Hypothalamus (tissue), 51 donors: ENCODE measurements around the gene GJA10.
"Not testable (repeated sequence)": the region's sequence is repeated elsewhere in the genome, so short reads cannot be mapped to it uniquely, and the experiment has no call there.

Experiments used
- DNase-seq, 51 donors: peaks; one replicate each; lab custom pipeline; 2025; lab: John Stamatoyannopoulos, UW

GJA10 gene

GRCh38 chr6:89894169-89894568 lies at the start of gene GJA10:
Gene GJA10 (plus strand): TSS chr6:89894469. CDS start chr6:89894469, 0 bp downstream.
- DNase-seq: no peak

DNA sequence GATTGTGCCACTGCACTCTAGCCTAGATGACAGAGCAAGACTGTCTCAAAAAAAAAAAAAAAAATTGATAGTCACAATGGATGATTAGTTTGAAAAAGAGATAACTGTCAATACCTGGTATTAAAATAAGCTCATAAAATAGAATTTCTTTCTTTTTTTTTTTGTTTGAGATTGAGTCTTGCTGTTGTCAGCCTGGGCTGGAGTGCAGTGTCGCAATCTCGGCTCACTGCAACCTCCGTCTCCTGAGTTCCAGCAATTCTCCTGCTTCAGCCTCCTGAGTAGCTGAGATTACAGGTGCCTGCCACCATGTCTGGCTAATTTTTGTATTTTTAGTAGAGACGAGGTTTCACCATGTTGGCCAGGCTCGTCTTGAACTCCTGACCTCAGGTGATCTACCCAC lies 46.8 kb upstream of the GJA10 start:
- DNase-seq: not testable (repeated sequence)

DNA sequence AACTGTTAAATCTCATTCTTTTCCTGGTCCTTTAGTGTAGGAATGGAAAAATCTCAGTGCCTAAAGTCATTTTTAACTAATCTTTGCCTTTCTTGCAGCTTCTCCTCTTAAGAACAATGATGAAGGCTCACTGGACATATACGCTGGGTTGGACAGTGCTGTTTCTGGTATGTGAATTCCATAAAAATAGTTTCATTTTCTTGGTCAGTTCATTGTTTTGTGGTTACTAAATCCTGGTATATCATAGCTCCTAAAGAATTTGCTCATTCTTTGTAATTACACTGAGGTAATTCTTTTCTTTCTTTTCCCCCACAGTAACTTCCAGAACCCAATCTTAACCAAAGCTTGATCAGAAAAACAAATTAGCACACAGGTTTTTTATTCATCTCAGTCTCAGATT lies 41.2 kb upstream of the GJA10 start:
- no peak for DNase-seq

- no peak for DNase-seq
These were observed 36.2 kb upstream of the GJA10 start for GRCh38 chr6:89858041-89858440.

- no peak for DNase-seq
These were observed 34.5 kb upstream of the GJA10 start for GRCh38 chr6:89859744-89860143.

DNA sequence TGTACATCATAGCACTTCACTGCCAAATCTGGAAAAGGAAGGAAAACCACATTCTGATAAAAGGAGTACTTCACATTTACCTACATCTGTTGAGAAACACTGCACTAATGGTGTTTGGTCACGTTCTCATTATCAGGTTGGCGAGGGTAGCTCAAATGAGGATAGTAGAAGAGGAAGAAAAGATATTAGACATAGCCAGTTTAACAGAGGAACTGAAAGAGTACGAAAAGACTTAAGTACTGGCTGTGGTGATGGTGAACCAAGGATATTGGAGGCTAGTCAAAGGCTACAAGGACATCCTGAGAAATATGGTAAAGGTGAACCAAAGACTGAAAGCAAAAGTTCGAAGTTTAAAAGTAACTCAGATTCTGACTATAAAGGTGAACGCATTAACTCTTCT lies 32.0 kb upstream of the GJA10 start:
- DNase-seq: no peak

GRCh38 chr6:89862698-89863097 lies 31.6 kb upstream of the GJA10 start:
- no peak for DNase-seq

DNA sequence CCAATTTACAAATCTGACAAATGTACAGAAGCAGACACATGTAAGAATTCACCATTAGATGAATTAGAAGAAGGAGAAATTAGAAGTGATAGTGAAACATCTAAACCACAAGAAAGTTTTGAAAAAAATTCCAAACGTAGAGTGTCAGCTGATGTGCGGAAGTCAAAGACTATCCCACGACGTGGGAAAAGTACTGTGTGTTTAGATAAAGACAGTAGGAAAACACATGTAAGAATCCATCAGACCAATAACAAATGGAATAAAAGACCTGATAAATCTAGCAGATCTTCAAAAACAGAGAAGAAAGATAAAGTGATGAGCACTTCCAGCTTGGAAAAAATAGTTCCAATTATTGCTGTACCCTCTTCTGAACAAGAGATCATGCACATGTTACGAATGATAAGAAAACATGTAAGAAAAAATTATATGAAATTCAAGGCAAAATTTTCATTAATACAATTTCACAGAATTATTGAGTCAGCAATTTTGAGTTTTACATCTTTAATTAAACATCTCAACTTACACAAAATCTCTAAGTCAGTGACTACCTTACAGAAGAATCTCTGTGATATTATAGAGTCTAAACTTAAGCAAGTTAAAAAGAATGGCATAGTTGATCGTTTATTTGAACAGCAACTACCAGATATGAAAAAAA lies 28.1 kb upstream of the GJA10 start:
- no peak for DNase-seq

GRCh38 chr6:89873721-89874120 lies 20.5 kb upstream of the GJA10 start:
- no peak for DNase-seq

- no peak for DNase-seq
These were observed 19.8 kb upstream of the GJA10 start for GRCh38 chr6:89874438-89874837.

GRCh38 chr6:89886378-89887120 lies 7.7 kb upstream of the GJA10 start:
- no peak for DNase-seq

DNA sequence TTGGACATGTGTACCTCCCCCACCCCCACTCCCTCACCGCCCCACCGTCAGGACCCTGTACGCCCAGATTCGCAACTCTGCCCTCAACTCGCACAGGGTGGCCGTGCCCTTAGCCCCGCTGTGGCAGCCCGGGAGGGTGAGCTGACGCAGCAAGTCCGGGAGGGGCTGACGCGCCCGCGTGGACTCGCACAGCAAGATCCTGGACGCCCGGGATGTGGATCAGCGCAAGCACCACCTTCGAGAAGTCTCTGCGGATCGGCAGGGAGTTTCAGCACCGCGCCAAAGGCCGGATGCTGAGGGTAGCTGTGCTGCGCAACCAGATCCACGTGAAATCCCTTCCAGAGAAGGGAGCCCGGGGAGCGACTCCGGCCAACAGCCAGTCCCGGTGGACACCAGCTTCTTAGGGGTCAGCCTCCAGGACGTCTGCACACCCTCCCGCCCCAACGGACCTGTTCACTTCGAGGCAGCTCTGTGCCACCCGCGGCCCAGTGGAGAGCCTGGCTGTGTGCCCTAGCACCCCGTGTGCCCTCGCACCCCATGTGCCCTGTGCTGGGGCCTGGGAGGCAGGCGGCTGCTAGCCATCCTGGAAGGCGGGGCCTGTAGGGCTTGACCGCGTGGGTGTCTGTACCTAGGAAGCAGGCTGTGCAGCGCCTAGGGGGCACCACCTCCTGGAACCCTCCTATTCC lies 6.7 kb upstream of the GJA10 start:
- peak in 2 of 51 donors; percentile 1 to 6 for DNase-seq

DNA sequence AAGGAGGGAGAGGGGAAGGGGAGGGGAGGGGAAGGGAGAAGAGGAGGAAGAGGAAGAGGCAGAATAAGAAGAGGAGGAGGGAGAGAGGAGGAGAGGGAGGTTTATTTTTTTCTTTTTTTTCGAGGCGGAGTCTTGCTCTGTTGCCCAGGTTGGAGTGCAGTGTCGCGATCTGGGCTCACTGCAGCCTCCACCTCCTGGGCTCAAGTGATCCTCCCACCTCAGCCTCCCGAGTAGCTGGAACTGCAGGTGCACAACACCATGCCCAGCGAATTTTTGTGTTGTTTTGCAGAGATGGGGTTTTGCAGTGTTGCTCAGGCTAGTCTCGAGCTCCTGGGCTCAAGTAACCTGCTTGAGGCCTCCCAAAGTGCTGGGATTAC lies 6.1 kb upstream of the GJA10 start:
- DNase-seq: no peak

DNA sequence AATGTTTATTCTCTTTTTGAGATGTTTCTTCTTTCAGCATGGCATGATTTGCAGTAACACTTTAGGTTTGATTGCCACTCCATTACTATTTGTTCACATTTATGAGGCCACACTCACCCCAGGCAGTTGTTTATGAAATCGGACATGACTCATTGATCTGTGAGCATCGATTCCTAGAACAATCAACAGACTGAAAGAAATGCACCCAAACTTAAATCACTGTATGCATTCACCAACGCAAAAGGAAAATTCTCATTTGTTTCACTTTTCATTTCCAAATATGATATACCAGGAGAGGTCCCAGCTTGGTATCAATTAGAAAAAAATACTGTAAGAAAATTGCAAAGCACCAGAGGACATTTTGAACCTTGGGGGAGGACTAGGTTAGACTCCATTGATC lies 5.4 kb upstream of the GJA10 start:
- no peak for DNase-seq

DNA sequence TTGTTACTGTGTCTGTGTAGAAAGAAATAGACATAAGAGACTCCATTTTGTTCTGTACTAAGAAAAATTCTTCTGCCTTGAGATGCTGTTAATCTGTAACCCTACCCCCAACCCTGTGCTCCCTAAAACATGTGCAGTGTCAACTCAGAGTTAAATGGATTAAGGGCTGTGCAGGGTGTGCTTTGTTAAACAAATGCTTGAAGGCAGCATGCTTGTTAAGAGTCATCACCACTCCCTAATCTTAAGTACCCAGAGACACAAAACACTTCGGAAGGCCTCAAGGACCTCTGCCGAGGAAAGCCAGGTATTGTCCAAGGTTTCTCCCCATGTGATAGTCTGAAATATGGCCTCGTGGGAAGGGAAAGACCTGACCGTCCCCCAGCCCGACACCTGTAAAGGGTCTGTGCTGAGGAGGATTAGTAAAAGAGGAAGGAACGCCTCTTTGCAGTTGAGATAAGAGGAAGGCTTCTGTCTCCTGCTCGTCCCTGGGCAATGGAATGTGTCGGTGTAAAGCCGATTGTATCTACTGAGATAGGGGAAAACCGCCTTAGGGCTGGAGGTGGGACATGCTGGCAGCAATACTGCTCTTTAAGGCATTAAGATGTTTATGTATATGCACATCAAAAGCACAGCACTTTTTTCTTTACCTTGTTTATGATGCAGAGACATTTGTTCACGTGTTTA lies 3.3 kb upstream of the GJA10 start:
- not testable (repeated sequence) for DNase-seq

DNA sequence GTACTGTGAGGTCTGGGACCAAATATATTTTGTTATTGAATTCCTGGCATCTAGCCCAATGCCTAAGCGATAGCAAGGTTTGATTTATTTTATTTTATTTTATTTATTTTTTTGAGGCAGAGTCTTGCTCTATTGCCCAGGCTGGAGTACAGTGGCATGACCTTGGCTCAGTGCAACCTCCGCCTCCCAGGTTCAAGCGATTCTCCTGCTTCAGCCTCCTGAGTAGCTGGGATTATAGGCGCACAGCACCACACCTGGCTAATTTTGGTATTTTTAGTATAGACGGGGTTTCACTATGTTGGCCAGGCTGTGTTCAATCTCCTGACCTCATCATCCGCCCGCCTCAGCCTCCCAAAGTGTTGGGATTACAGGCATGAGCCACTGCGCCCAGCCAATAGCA lies 1.7 kb upstream of the GJA10 start:
- DNase-seq: not testable (repeated sequence)

DNA sequence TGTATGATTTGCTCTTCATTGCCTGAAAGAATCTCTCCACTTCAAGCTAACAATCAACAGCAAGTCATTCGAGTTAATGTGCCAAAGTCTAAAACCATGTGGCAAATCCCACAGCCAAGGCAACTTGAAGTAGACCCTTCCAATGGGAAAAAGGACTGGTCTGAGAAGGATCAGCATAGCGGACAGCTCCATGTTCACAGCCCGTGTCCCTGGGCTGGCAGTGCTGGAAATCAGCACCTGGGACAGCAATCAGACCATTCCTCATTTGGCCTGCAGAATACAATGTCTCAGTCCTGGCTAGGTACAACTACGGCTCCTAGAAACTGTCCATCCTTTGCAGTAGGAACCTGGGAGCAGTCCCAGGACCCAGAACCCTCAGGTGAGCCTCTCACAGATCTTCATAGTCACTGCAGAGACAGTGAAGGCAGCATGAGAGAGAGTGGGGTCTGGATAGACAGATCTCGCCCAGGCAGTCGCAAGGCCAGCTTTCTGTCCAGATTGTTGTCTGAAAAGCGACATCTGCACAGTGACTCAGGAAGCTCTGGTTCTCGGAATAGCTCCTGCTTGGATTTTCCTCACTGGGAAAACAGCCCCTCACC lies 1.1 kb downstream of the GJA10 start:
- DNase-seq: no peak

DNA sequence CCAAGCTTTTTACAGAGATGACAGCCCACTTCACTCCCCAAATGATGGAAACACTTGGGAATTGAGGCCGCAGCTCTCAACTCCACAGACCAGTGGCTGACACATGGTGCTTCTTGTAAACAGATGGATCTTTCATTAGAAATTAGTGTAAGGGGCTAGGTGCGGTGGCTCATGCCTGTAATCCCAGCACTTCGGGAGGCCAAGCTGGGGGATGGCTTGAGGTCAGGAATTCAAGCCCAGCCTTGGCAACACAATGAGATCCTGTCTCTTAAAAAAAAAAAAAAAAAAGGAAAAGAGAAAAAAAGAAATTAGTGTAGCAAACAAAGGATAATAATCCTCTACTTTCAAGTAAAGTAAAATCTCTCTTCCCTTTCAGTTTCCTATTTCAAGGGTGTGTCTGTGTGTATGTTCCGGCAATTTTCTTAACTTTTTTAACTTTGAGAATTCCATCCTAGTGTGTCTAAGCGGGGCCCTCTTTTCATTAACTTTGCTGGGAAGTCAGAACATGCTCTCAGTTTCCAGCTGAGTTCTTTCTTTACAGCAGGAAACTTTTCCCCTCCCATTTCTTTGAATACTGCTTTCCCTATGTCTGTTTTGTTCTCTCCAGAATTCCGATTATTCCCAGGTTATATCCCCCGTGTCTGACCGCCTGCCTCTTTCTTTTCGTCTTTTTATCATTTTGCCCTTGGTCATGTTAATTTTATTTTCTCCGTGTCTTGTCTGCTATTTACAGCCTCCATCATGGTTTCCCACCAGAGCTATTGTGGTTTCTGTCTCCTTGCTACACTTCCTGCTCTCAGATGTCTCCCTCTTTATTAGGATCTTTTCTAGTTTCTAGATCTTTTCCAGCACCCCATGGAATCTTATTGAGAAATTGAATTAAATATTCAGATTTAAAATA lies 16.0 kb downstream of the GJA10 start:
- not testable (repeated sequence) for DNase-seq

GRCh38 chr6:89910902-89911240 lies 16.6 kb downstream of the GJA10 start:
- DNase-seq: no peak
